Measurements from ENCODE around the gene CCDC141. TPM values are rescaled to one million over a fixed set of nuclear protein-coding genes. Genes with fewer than 3 reads are reported as not detected.

CCDC141 gene
- total RNA-seq, 2 donors from 2014 or later, result 118 to 142 TPM

GRCh38 chr2:178934571-178934970 is 115.4 kb downstream of the CCDC141 start:
- H3K4me1 Mint-ChIP-seq, result no peaks in the 10 kb centered on the region

GRCh38 chr2:178933493-178933892 is 116.4 kb downstream of the CCDC141 start:
- H3K36me3 ChIP-seq (ENCODE audit: control insufficient read depth, insufficient read depth, low read length), result peaks cover 85% of the 10 kb centered on the region
- H3K4me3 Mint-ChIP-seq, result no peak overlapping the region

More at GRCh38 chr2:178934571-178934970, 115.4 kb downstream of the CCDC141 start:
- H3K27me3 Mint-ChIP-seq (ENCODE audit: insufficient read depth), result no peaks in the 10 kb centered on the region
- H3K4me3 Mint-ChIP-seq, result no peak overlapping the region
- Histone ChIP-seq H3K4me3 (ENCODE audit: low read length) (no peak overlapping the region), H3K9ac (ENCODE audit: extremely low read depth, low read length, poor library complexity, severe bottlenecking) (no peak overlapping the region), H3K9me3 (ENCODE audit: control insufficient read depth, low read length) (peaks cover 67% of the 10 kb centered on the region), H3K4me1 (ENCODE audit: control insufficient read depth, insufficient read depth, low read length) (no peaks in the 10 kb centered on the region), H3K36me3 (ENCODE audit: control insufficient read depth, insufficient read depth, low read length) (peaks cover 84% of the 10 kb centered on the region), H3K27me3 (ENCODE audit: control insufficient read depth, insufficient read depth, low read length, poor library complexity, severe bottlenecking) (no peaks in the 10 kb centered on the region), H3K27ac (ENCODE audit: low read depth, low read length) (no peak overlapping the region)
- H3K9me3 Mint-ChIP-seq, result peaks cover 50% of the 10 kb centered on the region
- no peak for TF ChIP-seq CTCF (conservative IDR thresholded peaks at IDR 0.05)
- peaks cover 83% of the 10 kb centered on the region for H3K36me3 Mint-ChIP-seq (ENCODE audit: low read depth)
- H3K27ac Mint-ChIP-seq, result no peak overlapping the region
- DNase-seq, result no peak

DNA sequence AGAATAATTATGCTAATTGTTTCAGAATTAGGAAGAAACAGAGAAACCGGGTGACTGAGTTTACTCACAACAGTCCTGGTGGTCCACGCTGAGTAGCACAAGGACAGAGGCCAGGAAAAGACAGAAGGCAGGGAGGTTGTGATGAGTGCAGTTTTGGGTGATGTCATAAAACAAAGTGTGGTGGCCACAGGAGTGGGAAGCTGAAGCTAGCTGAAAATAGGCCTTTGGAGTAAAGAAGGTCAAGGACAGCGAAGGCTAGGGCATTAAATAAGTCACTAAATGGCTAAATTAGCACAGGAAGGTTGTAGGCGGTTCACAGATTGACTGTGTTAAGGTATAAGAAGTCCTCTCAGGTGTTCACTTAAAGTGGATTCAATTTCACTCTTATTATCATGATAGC is 121.9 kb downstream of the CCDC141 start:
- H3K27me3 ChIP-seq (ENCODE audit: control insufficient read depth, insufficient read depth, low read length, poor library complexity, severe bottlenecking), result no peaks in the 10 kb centered on the region
- H3K4me3 Mint-ChIP-seq, result no peak overlapping the region
- DNase-seq, result peak; percentile 42
- peaks cover 19% of the 10 kb centered on the region for H3K9me3 Mint-ChIP-seq
- H3K27ac Mint-ChIP-seq, result peak overlapping the region; percentile 26
- TF ChIP-seq CTCF (conservative IDR thresholded peaks at IDR 0.05), result peak; percentile 28
- H3K4me1 Mint-ChIP-seq, result peaks cover 9% of the 10 kb centered on the region
- no peaks in the 10 kb centered on the region for H3K4me1 ChIP-seq (ENCODE audit: control insufficient read depth, insufficient read depth, low read length)
- no peak overlapping the region for H3K9ac ChIP-seq (ENCODE audit: extremely low read depth, low read length, poor library complexity, severe bottlenecking)
- no peaks in the 10 kb centered on the region for H3K27me3 Mint-ChIP-seq (ENCODE audit: insufficient read depth)
- H3K9me3 ChIP-seq (ENCODE audit: control insufficient read depth, low read length), result peaks cover 23% of the 10 kb centered on the region
- H3K4me3 ChIP-seq (ENCODE audit: low read length), result no peak overlapping the region
- H3K27ac ChIP-seq (ENCODE audit: low read depth, low read length), result no peak overlapping the region
- peaks cover 70% of the 10 kb centered on the region for H3K36me3 Mint-ChIP-seq (ENCODE audit: low read depth)
- H3K36me3 ChIP-seq (ENCODE audit: control insufficient read depth, insufficient read depth, low read length), result peaks cover 92% of the 10 kb centered on the region
- whole genome bisulfite sequencing, 2 experiments (ENCODE audit: insufficient coverage in 1 of 2, insufficient read length in 1 of 2), result 87 to 91% methylated on average over 2 to 4 of the region's 4 CpGs

More at GRCh38 chr2:178933493-178933892, 116.4 kb downstream of the CCDC141 start:
- no peak for DNase-seq
- no peak overlapping the region for H3K27ac Mint-ChIP-seq
- peaks cover 79% of the 10 kb centered on the region for H3K36me3 Mint-ChIP-seq (ENCODE audit: low read depth)
- Histone ChIP-seq H3K27ac (ENCODE audit: low read depth, low read length) (no peak overlapping the region), H3K9me3 (ENCODE audit: control insufficient read depth, low read length) (peaks cover 57% of the 10 kb centered on the region), H3K9ac (ENCODE audit: extremely low read depth, low read length, poor library complexity, severe bottlenecking) (no peak overlapping the region), H3K4me1 (ENCODE audit: control insufficient read depth, insufficient read depth, low read length) (no peaks in the 10 kb centered on the region), H3K4me3 (ENCODE audit: low read length) (no peak overlapping the region), H3K27me3 (ENCODE audit: control insufficient read depth, insufficient read depth, low read length, poor library complexity, severe bottlenecking) (no peaks in the 10 kb centered on the region)
- no peaks in the 10 kb centered on the region for H3K4me1 Mint-ChIP-seq
- H3K9me3 Mint-ChIP-seq, result peaks cover 50% of the 10 kb centered on the region
- TF ChIP-seq CTCF (conservative IDR thresholded peaks at IDR 0.05), result no peak
- H3K27me3 Mint-ChIP-seq (ENCODE audit: insufficient read depth), result no peaks in the 10 kb centered on the region
- WGBS, 2 experiments (ENCODE audit: insufficient coverage in 1 of 2, insufficient read length in 1 of 2), result 94 to 95% methylated on average over 2 to 3 of the region's 3 CpGs
